H9 (cell line): Measurements from ENCODE around the gene LENG9. TPM values are rescaled to one million over a fixed set of nuclear protein-coding genes. Genes with fewer than 3 reads are reported as not detected.

Source experiments
- DNase-seq: peaks from one replicate; pipeline ENCODE4 v3.0.0-alpha.2; 2017
- H2AFZ ChIP-seq: one replicate; pipeline ENCODE4 v1.6.1; 2013; ENCODE audit warnings: mild to moderate bottlenecking, low read length, control low read depth, moderate library complexity
- H2AK5ac ChIP-seq: 2 replicates; pipeline ENCODE4 v1.6.1; 2013; ENCODE audit warnings: low read length, control low read depth, mixed read lengths; ENCODE audit not compliant: insufficient read length
- H2BK120ac ChIP-seq: one replicate; pipeline ENCODE4 v1.6.1; 2013; ENCODE audit warnings: low read depth, mild to moderate bottlenecking, low read length, control low read depth, inconsistent platforms; ENCODE audit not compliant: poor library complexity, severe bottlenecking
- H2BK12ac ChIP-seq: 2 replicates; pipeline ENCODE4 v1.6.1; 2013; ENCODE audit warnings: low read length, control low read depth, mixed read lengths, low read depth; ENCODE audit not compliant: insufficient read length
- H2BK15ac ChIP-seq: 2 replicates; pipeline ENCODE4 v1.6.1; 2013; ENCODE audit warnings: low read depth, low read length, control low read depth
- H2BK20ac ChIP-seq: one replicate; pipeline ENCODE4 v1.6.1; 2013; ENCODE audit warnings: low read depth, mild to moderate bottlenecking, low read length, control low read depth, inconsistent platforms; ENCODE audit not compliant: poor library complexity, severe bottlenecking
- H2BK5ac ChIP-seq: 2 replicates; pipeline ENCODE4 v1.6.1; 2013; ENCODE audit warnings: low read length, control low read depth, mixed read lengths; ENCODE audit not compliant: insufficient read length
- H3K14ac ChIP-seq: 2 replicates; pipeline ENCODE4 v1.6.1; 2013; ENCODE audit warnings: low read length, control low read depth; ENCODE audit not compliant: insufficient read depth
- H3K18ac ChIP-seq: 2 replicates; pipeline ENCODE4 v1.6.1; 2013; ENCODE audit warnings: low read depth, mild to moderate bottlenecking, mixed read lengths, low read length, control low read depth; ENCODE audit not compliant: insufficient read length
- H3K23ac ChIP-seq: 2 replicates; pipeline ENCODE4 v1.6.1; 2013; ENCODE audit warnings: low read length, control low read depth, mixed read lengths, low read depth; ENCODE audit not compliant: insufficient read length
- H3K23me2 ChIP-seq: 2 replicates; pipeline ENCODE4 v1.6.1; 2013; ENCODE audit warnings: low read depth, mild to moderate bottlenecking, mixed read lengths, low read length, control low read depth; ENCODE audit not compliant: insufficient read length, poor library complexity, severe bottlenecking
- H3K27ac ChIP-seq: 2 replicates; pipeline ENCODE4 v1.5.1; 2013; ENCODE audit warnings: low read length, control low read depth, mixed read lengths, low read depth; ENCODE audit not compliant: insufficient read length
- H3K27me3 ChIP-seq: 2 replicates; pipeline ENCODE4 v1.6.1; 2013; ENCODE audit warnings: low read length, control low read depth, inconsistent platforms; ENCODE audit not compliant: insufficient read depth
- H3K4ac ChIP-seq: 2 replicates; pipeline ENCODE4 v1.6.1; 2013; ENCODE audit warnings: low read depth, mild to moderate bottlenecking, control low read depth, inconsistent platforms, low read length, moderate library complexity
- H3K4me1 ChIP-seq: 2 replicates; pipeline ENCODE4 v1.6.1; 2013; ENCODE audit warnings: low read length, control low read depth, inconsistent platforms; ENCODE audit not compliant: insufficient read depth
- H3K4me2 ChIP-seq: 2 replicates; pipeline ENCODE4 v1.6.1; 2013; ENCODE audit warnings: low read length, control low read depth, mixed read lengths; ENCODE audit not compliant: insufficient read length, insufficient read depth
- H3K56ac ChIP-seq: 2 replicates; pipeline ENCODE4 v1.6.1; 2013; ENCODE audit warnings: low read depth, mild to moderate bottlenecking, mixed read lengths, low read length, control low read depth; ENCODE audit not compliant: insufficient read length
- H3K79me1 ChIP-seq: 2 replicates; pipeline ENCODE4 v1.6.1; 2013; ENCODE audit warnings: low read depth, mild to moderate bottlenecking, moderate library complexity, low read length, control low read depth, inconsistent platforms; ENCODE audit not compliant: insufficient read depth, poor library complexity, severe bottlenecking
- H3K79me2 ChIP-seq: 2 replicates; pipeline ENCODE4 v1.6.1; 2013; ENCODE audit warnings: low read length, control low read depth, inconsistent platforms; ENCODE audit not compliant: insufficient read depth
- H3K9ac ChIP-seq: 2 replicates; pipeline ENCODE4 v1.6.1; 2013; ENCODE audit warnings: low read length, control low read depth, mixed read lengths; ENCODE audit not compliant: insufficient read length; ENCODE audit errors: extremely low read depth
- H3K9me3 ChIP-seq: one replicate; pipeline ENCODE4 v1.6.1; 2013; ENCODE audit warnings: low read depth, low read length, inconsistent platforms; ENCODE audit not compliant: control insufficient read depth
- H3T11ph ChIP-seq: one replicate; pipeline ENCODE4 v1.6.1; 2013; ENCODE audit warnings: mild to moderate bottlenecking, low read length, control low read depth, inconsistent platforms
- H4K20me1 ChIP-seq: one replicate; pipeline ENCODE4 v1.6.1; 2013; ENCODE audit not compliant: control insufficient read depth, insufficient read length, insufficient read depth
- H4K5ac ChIP-seq: 2 replicates; pipeline ENCODE4 v1.6.1; 2013; ENCODE audit warnings: low read depth, mild to moderate bottlenecking, mixed read lengths, low read length, control low read depth; ENCODE audit not compliant: insufficient read length
- H4K8ac ChIP-seq: replicated peaks from 2 replicates; pipeline ENCODE4 v1.6.1; 2013; ENCODE audit warnings: low read length, control low read depth, mixed read lengths, low read depth; ENCODE audit not compliant: insufficient read length
- H4K91ac ChIP-seq: 2 replicates; pipeline ENCODE4 v1.6.1; 2013; ENCODE audit warnings: low read depth, mild to moderate bottlenecking, moderate library complexity, mixed read lengths, low read length, control low read depth; ENCODE audit not compliant: insufficient read length
- H3K27ac Mint-ChIP-seq, 3 experiments: 2 replicates in 2 of 3; 3 replicates in 1 of 3; pipeline ENCODE4 v1.8.0; 2020 to 2021; ENCODE audit warnings: mixed read lengths in 3 of 3, mild to moderate bottlenecking in 1 of 3, moderate library complexity in 1 of 3
- H3K27me3 Mint-ChIP-seq: 2 replicates; pipeline ENCODE4 v1.8.0; 2021; ENCODE audit warnings: low read depth, mild to moderate bottlenecking, moderate library complexity, mixed read lengths
- H3K36me3 Mint-ChIP-seq, 3 experiments: 2 replicates in 2 of 3; 3 replicates in 1 of 3; pipeline ENCODE4 v1.8.0; 2020 to 2021; ENCODE audit warnings: low read depth in 3 of 3, mixed read lengths in 3 of 3; ENCODE audit not compliant: insufficient read depth in 1 of 3
- H3K4me1 Mint-ChIP-seq, 2 experiments: 2 replicates each; pipeline ENCODE4 v1.8.0; 2020; ENCODE audit warnings: mixed read lengths in 2 of 2
- H3K4me3 Mint-ChIP-seq, 2 experiments: 2 replicates in 1 of 2; 3 replicates in 1 of 2; pipeline ENCODE4 v1.8.0; 2020 to 2021; ENCODE audit warnings: mild to moderate bottlenecking in 2 of 2, mixed read lengths in 2 of 2, moderate library complexity in 1 of 2
- H3K9me3 Mint-ChIP-seq, 2 experiments: 2 replicates in 1 of 2; 3 replicates in 1 of 2; pipeline ENCODE4 v1.8.0; 2020; ENCODE audit warnings: mild to moderate bottlenecking in 2 of 2, mixed read lengths in 2 of 2, moderate library complexity in 1 of 2
- CTCF ChIP-seq: fragments of 200-600 bp; sonication (generic); conservative IDR thresholded peaks from 3 replicates; pipeline ENCODE4 v1.8.0; 2021; ENCODE audit warnings: antibody characterized with exemption, mild to moderate bottlenecking
- WGBS: extraction: QIAGEN DNeasy Blood & Tissue Kit; methylation state at CpG from one replicate; pipeline ENCODE4 v1.1.7; 2013; ENCODE audit warnings: missing lambda C conversion rate, low lambda C conversion rate, mixed read lengths; ENCODE audit not compliant: insufficient read length; ENCODE audit errors: extremely low coverage; 5-methylcytosine and 5-hydroxymethylcytosine counted together
- total RNA-seq: library from RNA; stranded (reverse); gene quantifications from 2 replicates; pipeline ENCODE4 v1.2.1, GENCODE V29; 2021

LENG9 gene
- total RNA-seq, 1 experiment from 2014 or later = 3.8 TPM

GRCh38 chr19:54480051-54480450 lies 16.5 kb upstream of the LENG9 start:
- Histone ChIP-seq H3K18ac (no peak overlapping the region), H3K27me3 (no peaks in the 10 kb centered on the region), H4K8ac (no peak overlapping the region), H2BK12ac (no peak overlapping the region), H2BK5ac (no peak overlapping the region), H3K4ac (no peak overlapping the region), H2BK15ac (no peak overlapping the region), H2AFZ (no peak overlapping the region), H3T11ph (no peak overlapping the region), H3K4me1 (no peaks in the 10 kb centered on the region; the same call in 1 of the 2 replicates), H3K56ac (no peak overlapping the region), H4K5ac (no peak overlapping the region), H3K79me2 (no peaks in the 10 kb centered on the region), H3K23ac (no peak overlapping the region), H3K4me2 (no peak overlapping the region), H4K20me1 (no peaks in the 10 kb centered on the region), H3K9me3 (no peaks in the 10 kb centered on the region), H3K9ac (no peak overlapping the region), H2AK5ac (no peak overlapping the region), H3K27ac (no peak overlapping the region), H2BK120ac (no peak overlapping the region), H4K91ac (no peak overlapping the region), H3K23me2 (no peaks in the 10 kb centered on the region), H3K14ac (no peak overlapping the region), H2BK20ac (no peak overlapping the region), H3K79me1 (no peaks in the 10 kb centered on the region)
- peaks cover 0 to 2% (median 0%) of the 10 kb centered on the region in 3 experiments; a peak in 1 of 7 replicates for H3K36me3 Mint-ChIP-seq
- WGBS = 100% methylated on average over 1 of the region's 2 CpGs
- H3K9me3 Mint-ChIP-seq = peaks cover 7 to 27% of the 10 kb centered on the region in 2 experiments
- no peak for DNase-seq
- H3K27me3 Mint-ChIP-seq = peaks cover 15% of the 10 kb centered on the region
- no peak overlapping the region for H3K27ac Mint-ChIP-seq
- no peak overlapping the region for H3K4me3 Mint-ChIP-seq
- peaks cover 4 to 5% of the 10 kb centered on the region in 2 experiments; a peak in 3 of 4 replicates for H3K4me1 Mint-ChIP-seq
- no peak for TF ChIP-seq CTCF
